Activated naive CD4-positive, alpha-beta T cell treated with anti-CD3 and anti-CD28 coated beads, Interleukin-2, amount 10 ng/mL, durations not matched to agents 7 days and 5 days (primary cell): ENCODE results near the gene NSUN4.

Experiments used
- CTCF ChIA-PET: fragments of 350-600 bp; sonication (Branson Sonifier 250); formaldehyde crosslinking; loops from one replicate; lab custom pipeline; 2021; ENCODE audit warnings: antibody characterized with exemption; lab: Charles Lee
- DNase-seq: peaks from one replicate; pipeline ENCODE4 v3.0.0-alpha.2; 2020
- H3K27ac Mint-ChIP-seq: one replicate; pipeline ENCODE4 v1.8.0; 2021; ENCODE audit warnings: mild to moderate bottlenecking, moderate library complexity, mixed read lengths
- H3K27me3 Mint-ChIP-seq: one replicate; pipeline ENCODE4 v1.8.0; 2021; ENCODE audit warnings: mild to moderate bottlenecking, mixed read lengths
- H3K36me3 Mint-ChIP-seq: one replicate; pipeline ENCODE4 v1.8.0; 2021; ENCODE audit warnings: mixed read lengths
- H3K4me1 Mint-ChIP-seq: one replicate; pipeline ENCODE4 v1.8.0; 2021; ENCODE audit warnings: mixed read lengths
- H3K4me3 Mint-ChIP-seq: one replicate; pipeline ENCODE4 v1.8.0; 2021; ENCODE audit warnings: mild to moderate bottlenecking, moderate library complexity, mixed read lengths
- H3K9me3 Mint-ChIP-seq: one replicate; pipeline ENCODE4 v1.8.0; 2021; ENCODE audit warnings: mixed read lengths

The NSUN4 gene

GRCh38 chr1:46340404-46341221 lies at the start of gene NSUN4:
Gene NSUN4, plus strand, starts transcription at chr1:46340807. Its CDS starts 20 bp downstream, at chr1:46340827.
- peaks cover 44% of the 10 kb centered on the region for H3K4me1 Mint-ChIP-seq
- peak; percentile 90 for DNase-seq
- no peaks in the 10 kb centered on the region for H3K27me3 Mint-ChIP-seq
- CTCF ChIA-PET: interaction anchor here (0.7 kb wide), 1 partner anchor 32 kb away, joined by 3 read pairs; no protein-coding TSS in a partner anchor
- H3K9me3 Mint-ChIP-seq: no peaks in the 10 kb centered on the region
- peak within 1 kb of the TSS; percentile 99 for H3K4me3 Mint-ChIP-seq
- H3K36me3 Mint-ChIP-seq: peaks cover 18% of the 10 kb centered on the region
- peak within 1 kb of the TSS; percentile 93 for H3K27ac Mint-ChIP-seq

GRCh38 chr1:46295306-46295705 lies 45.3 kb upstream of the NSUN4 start:
- H3K27me3 Mint-ChIP-seq: no peaks in the 10 kb centered on the region
- H3K27ac Mint-ChIP-seq: no peak overlapping the region
- CTCF ChIA-PET: interaction anchor here (0.6 kb wide), 2 partner anchors 21 to 52 kb away, joined by 3 to 4 read pairs; no protein-coding TSS in a partner anchor
- peaks cover 32% of the 10 kb centered on the region for H3K36me3 Mint-ChIP-seq
- no peaks in the 10 kb centered on the region for H3K9me3 Mint-ChIP-seq
- no peak for DNase-seq
- no peak overlapping the region for H3K4me3 Mint-ChIP-seq
- H3K4me1 Mint-ChIP-seq: peaks cover 2% of the 10 kb centered on the region

- Mint-ChIP-seq H3K4me1 (peaks cover 16% of the 10 kb centered on the region), H3K27me3 (peaks cover 4% of the 10 kb centered on the region), H3K9me3 (no peaks in the 10 kb centered on the region)
These were observed 42.2 kb upstream of the NSUN4 start for GRCh38 chr1:46298387-46298786.

GRCh38 chr1:46300673-46301405 lies 39.8 kb upstream of the NSUN4 start:
- H3K4me3 Mint-ChIP-seq: peak overlapping the region; percentile 92
- no peak for DNase-seq
- H3K36me3 Mint-ChIP-seq: peaks cover 33% of the 10 kb centered on the region
- peaks cover 4% of the 10 kb centered on the region for H3K27me3 Mint-ChIP-seq
- peaks cover 30% of the 10 kb centered on the region for H3K4me1 Mint-ChIP-seq
- CTCF ChIA-PET: interaction anchor here (1.7 kb wide), 1 partner anchor 15 kb away, joined by 3 read pairs; no protein-coding TSS in a partner anchor
- peak overlapping the region; percentile 12 for H3K27ac Mint-ChIP-seq
- H3K9me3 Mint-ChIP-seq: no peaks in the 10 kb centered on the region

More at GRCh38 chr1:46298387-46298786, 42.2 kb upstream of the NSUN4 start:
- H3K27ac Mint-ChIP-seq: no peak overlapping the region
- no peak overlapping the region for H3K4me3 Mint-ChIP-seq
- CTCF ChIA-PET: interaction anchor here (0.9 kb wide), 1 partner anchor 49 kb away, joined by 3 read pairs; no protein-coding TSS in a partner anchor
- H3K36me3 Mint-ChIP-seq: peaks cover 35% of the 10 kb centered on the region
- no peak for DNase-seq

GRCh38 chr1:46301406-46301807 lies 39.2 kb upstream of the NSUN4 start:
- H3K36me3 Mint-ChIP-seq: peaks cover 31% of the 10 kb centered on the region

GRCh38 chr1:46301808-46302640 lies 38.6 kb upstream of the NSUN4 start:
- CTCF ChIA-PET: no interaction called here
- H3K9me3 Mint-ChIP-seq: no peaks in the 10 kb centered on the region
- H3K27ac Mint-ChIP-seq: peak overlapping the region; percentile 98
- DNase-seq: peak; percentile 67
- H3K27me3 Mint-ChIP-seq: peaks cover 4% of the 10 kb centered on the region
- H3K36me3 Mint-ChIP-seq: peaks cover 25% of the 10 kb centered on the region
- H3K4me3 Mint-ChIP-seq: peak overlapping the region; percentile 92
- peaks cover 39% of the 10 kb centered on the region for H3K4me1 Mint-ChIP-seq

More at GRCh38 chr1:46301406-46301807, 39.2 kb upstream of the NSUN4 start:
- H3K27ac Mint-ChIP-seq: peak overlapping the region; percentile 98
- H3K4me3 Mint-ChIP-seq: peak overlapping the region; percentile 92
- no peaks in the 10 kb centered on the region for H3K9me3 Mint-ChIP-seq
- no peak for DNase-seq
- H3K27me3 Mint-ChIP-seq: peaks cover 4% of the 10 kb centered on the region
- CTCF ChIA-PET: no interaction called here
- peaks cover 35% of the 10 kb centered on the region for H3K4me1 Mint-ChIP-seq

GRCh38 chr1:46302641-46303037 lies 38.0 kb upstream of the NSUN4 start:
- peak overlapping the region; percentile 98 for H3K27ac Mint-ChIP-seq
- H3K4me1 Mint-ChIP-seq: peaks cover 45% of the 10 kb centered on the region
- H3K9me3 Mint-ChIP-seq: no peaks in the 10 kb centered on the region

GRCh38 chr1:46303038-46303871 lies 37.4 kb upstream of the NSUN4 start, which contains the start of the genes LRRC41 and UQCRH:
Gene LRRC41, minus strand, starts transcription at chr1:46303616. Its CDS starts 294 bp downstream, at chr1:46303322.
Gene UQCRH, plus strand, starts transcription at chr1:46303698. Its CDS starts 69 bp downstream, at chr1:46303767.
- Mint-ChIP-seq H3K9me3 (no peaks in the 10 kb centered on the region), H3K27ac (peak within 1 kb of the TSS; percentile 98), H3K27me3 (peaks cover 4% of the 10 kb centered on the region), H3K4me3 (peak within 1 kb of the TSS; percentile 92), H3K36me3 (peaks cover 19% of the 10 kb centered on the region), H3K4me1 (peaks cover 51% of the 10 kb centered on the region)
- CTCF ChIA-PET: interaction anchor here (0.6 to 2.1 kb wide), 6 partner anchors 17 to 103 kb away, joined by 3 to 8 read pairs (median 4); no protein-coding TSS in a partner anchor
- peak; percentile 95 for DNase-seq

More at GRCh38 chr1:46302641-46303037, 38.0 kb upstream of the NSUN4 start:
- CTCF ChIA-PET: interaction anchor here (1.0 to 2.1 kb wide), 2 partner anchors 45 to 53 kb away, joined by 5 to 8 read pairs; no protein-coding TSS in a partner anchor
- Mint-ChIP-seq H3K4me3 (peak overlapping the region; percentile 92), H3K27me3 (peaks cover 4% of the 10 kb centered on the region), H3K36me3 (peaks cover 19% of the 10 kb centered on the region)
- no peak for DNase-seq

- Mint-ChIP-seq H3K4me1 (peaks cover 55% of the 10 kb centered on the region), H3K27me3 (peaks cover 4% of the 10 kb centered on the region), H3K36me3 (peaks cover 20% of the 10 kb centered on the region), H3K4me3 (peak overlapping the region; percentile 92), H3K27ac (peak overlapping the region; percentile 98), H3K9me3 (no peaks in the 10 kb centered on the region)
- no peak for DNase-seq
- CTCF ChIA-PET: interaction anchor here (0.6 to 2.1 kb wide), 5 partner anchors 17 to 103 kb away, joined by 3 to 8 read pairs (median 3); no protein-coding TSS in a partner anchor
These were observed 36.7 kb upstream of the NSUN4 start for GRCh38 chr1:46303872-46304326.

- H3K36me3 Mint-ChIP-seq: peaks cover 34% of the 10 kb centered on the region
- H3K4me3 Mint-ChIP-seq: peak overlapping the region; percentile 47
- H3K27me3 Mint-ChIP-seq: peaks cover 4% of the 10 kb centered on the region
- peaks cover 50% of the 10 kb centered on the region for H3K4me1 Mint-ChIP-seq
- no peaks in the 10 kb centered on the region for H3K9me3 Mint-ChIP-seq
- DNase-seq: no peak
- CTCF ChIA-PET: interaction anchor here (0.6 to 1.1 kb wide), 3 partner anchors 24 to 172 kb away, joined by 3 to 4 read pairs (median 3); no protein-coding TSS in a partner anchor
- no peak overlapping the region for H3K27ac Mint-ChIP-seq
These were observed 34.5 kb upstream of the NSUN4 start for GRCh38 chr1:46306159-46306530.

- H3K27ac Mint-ChIP-seq: no peak overlapping the region
- no peak overlapping the region for H3K4me3 Mint-ChIP-seq
- H3K36me3 Mint-ChIP-seq: peaks cover 40% of the 10 kb centered on the region
- peaks cover 40% of the 10 kb centered on the region for H3K4me1 Mint-ChIP-seq
- H3K27me3 Mint-ChIP-seq: no peaks in the 10 kb centered on the region
- CTCF ChIA-PET: interaction anchor here (0.7 to 1.2 kb wide), 2 partner anchors 24 to 30 kb away, joined by 3 to 4 read pairs; no protein-coding TSS in a partner anchor
- H3K9me3 Mint-ChIP-seq: no peaks in the 10 kb centered on the region
- no peak for DNase-seq
These were observed 31.0 kb upstream of the NSUN4 start for GRCh38 chr1:46309401-46310159.

- H3K4me3 Mint-ChIP-seq: no peak overlapping the region
- CTCF ChIA-PET: no interaction called here
- no peak for DNase-seq
- H3K36me3 Mint-ChIP-seq: peaks cover 42% of the 10 kb centered on the region
- peaks cover 33% of the 10 kb centered on the region for H3K4me1 Mint-ChIP-seq
- no peaks in the 10 kb centered on the region for H3K9me3 Mint-ChIP-seq
- no peaks in the 10 kb centered on the region for H3K27me3 Mint-ChIP-seq
- H3K27ac Mint-ChIP-seq: no peak overlapping the region
These were observed 30.3 kb upstream of the NSUN4 start for GRCh38 chr1:46310321-46310720.
